Measurements from ENCODE around the gene DNAI1.
"Not testable (repeated sequence)": the region's sequence is repeated elsewhere in the genome, so short reads cannot be mapped to it uniquely, and the experiment has no call there.

The DNAI1 gene

DNA sequence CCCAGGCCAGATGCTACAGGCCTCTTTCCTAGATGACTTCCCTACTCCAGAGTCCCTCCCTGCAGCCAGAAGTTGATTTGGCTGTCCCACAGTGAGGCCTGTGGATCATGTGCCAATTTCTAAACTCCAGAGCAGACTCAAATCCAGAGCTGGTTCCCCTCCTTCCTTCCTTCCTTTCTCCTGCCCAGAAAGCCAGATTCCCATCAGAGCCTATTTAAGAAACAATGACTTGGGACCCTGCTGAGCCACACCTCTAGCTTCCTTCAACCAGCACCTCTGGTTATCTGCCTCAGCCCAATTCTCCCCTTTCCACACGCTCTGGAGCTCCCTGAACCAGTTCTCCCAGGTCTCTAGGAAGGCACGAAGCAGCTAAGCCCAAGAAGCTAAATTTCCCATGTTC is 7.5 kb upstream of the DNAI1 start:
- no peak for DNase-seq (ENCODE audit: low read depth in 2 of 2)

DNA sequence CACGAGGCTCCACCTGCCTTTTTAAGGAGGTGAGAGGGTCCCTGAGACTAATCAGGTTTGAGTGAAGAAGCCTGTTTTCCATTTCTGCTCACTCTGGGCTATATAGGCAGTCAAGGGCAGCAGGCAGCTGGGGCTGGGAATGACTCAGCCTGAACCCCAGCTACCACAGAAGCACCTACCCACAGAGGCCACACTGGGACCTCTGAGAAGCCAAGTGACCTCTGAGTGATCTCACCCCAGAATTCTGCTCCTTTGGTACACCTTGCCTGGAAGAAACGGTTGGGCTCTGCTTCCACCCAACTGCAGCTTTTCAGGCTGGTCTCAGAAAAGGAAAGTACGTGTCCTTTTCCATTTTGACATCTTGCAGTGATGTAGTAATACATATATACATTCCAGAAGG is 7.1 kb upstream of the DNAI1 start:
- peak in 1 of 2 donors; percentile 23 for DNase-seq (ENCODE audit: low read depth in 2 of 2)

DNA sequence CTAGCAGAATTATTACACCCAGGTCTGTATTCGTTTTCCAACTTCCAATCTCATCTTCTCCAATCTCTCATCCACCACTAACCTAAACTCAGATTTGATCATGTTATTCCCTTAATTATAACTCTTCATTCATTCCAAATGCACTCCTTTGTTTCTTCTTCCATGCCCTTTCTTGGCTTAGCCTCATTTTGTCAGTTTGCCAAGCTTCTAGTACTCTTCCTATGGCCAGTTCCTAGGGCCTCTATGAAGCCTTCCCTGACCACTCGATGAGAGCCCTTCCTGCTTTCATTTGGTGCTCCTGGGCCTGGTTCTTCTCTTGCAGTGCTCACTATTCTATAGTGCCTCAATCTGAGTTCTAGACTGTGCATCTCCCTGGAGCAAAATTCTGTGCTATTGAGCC is 6.0 kb upstream of the DNAI1 start:
- DNase-seq (ENCODE audit: low read depth in 2 of 2): no peak

DNA sequence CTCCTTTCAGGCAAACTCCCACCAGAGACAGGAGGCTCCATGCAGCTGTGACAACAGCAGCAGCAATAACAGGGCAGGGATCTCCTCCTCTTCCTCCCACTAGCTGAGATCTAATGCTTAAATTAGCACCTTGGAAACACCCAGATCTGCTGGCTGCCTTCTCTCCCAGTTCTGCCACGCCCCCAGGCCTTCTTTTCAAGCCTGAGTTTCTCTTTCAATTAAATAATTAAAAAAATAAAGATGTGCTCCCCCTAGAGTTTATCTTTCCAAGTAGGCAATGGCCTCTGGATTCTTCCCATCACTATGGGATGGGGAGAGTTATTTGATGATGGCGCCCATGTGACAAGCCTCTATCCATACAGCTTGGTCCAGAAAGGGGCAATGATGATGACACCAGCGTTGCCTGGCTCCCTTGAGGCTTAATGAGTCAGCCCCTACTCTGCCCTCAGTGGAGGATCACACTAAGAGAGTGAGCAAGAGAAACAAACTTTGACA is 4.0 kb upstream of the DNAI1 start:
- peak in 1 of 2 donors; percentile 27 for DNase-seq (ENCODE audit: low read depth in 2 of 2)

DNA sequence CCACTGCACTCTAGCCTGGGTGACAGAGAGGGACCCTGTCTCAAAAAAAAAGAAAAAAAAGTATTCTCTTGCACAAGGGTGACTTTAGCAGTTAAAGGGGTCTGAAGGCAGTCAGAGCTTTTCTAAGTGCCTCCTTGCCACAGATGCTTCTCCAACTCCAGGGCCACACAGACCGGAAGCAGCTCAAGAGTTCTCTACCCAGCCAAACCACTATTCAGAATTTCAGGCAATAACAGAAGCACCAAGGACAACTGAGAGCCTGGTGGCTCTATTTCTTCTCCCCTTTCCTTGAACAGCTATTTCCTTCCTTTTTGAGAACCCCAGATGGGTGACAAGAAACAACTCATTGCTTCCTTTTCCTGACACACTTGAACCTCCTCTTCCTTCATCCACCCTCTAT is 2.5 kb upstream of the DNAI1 start:
- no peak for DNase-seq (ENCODE audit: low read depth in 2 of 2)

DNA sequence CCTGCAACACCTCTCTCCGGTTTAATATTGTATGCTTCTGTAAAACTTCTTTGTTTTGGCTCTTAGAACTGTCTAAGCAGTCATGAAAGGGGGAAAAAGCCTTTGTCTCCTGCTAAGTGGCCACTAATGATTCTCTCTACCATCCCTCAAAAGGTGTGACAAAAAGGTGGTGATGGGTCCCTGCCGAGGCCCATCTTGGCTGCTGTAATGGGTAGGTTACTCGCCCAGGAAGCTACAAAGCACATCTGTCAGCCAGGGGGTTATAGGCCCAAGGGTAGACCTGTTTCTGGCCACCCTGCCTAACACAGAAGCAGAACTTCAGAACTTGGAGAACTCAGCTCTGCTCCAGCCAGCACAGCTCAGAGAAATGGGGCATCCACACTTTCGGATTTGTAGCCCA is 1.9 kb upstream of the DNAI1 start:
- no peak for DNase-seq (ENCODE audit: low read depth in 2 of 2)

DNA sequence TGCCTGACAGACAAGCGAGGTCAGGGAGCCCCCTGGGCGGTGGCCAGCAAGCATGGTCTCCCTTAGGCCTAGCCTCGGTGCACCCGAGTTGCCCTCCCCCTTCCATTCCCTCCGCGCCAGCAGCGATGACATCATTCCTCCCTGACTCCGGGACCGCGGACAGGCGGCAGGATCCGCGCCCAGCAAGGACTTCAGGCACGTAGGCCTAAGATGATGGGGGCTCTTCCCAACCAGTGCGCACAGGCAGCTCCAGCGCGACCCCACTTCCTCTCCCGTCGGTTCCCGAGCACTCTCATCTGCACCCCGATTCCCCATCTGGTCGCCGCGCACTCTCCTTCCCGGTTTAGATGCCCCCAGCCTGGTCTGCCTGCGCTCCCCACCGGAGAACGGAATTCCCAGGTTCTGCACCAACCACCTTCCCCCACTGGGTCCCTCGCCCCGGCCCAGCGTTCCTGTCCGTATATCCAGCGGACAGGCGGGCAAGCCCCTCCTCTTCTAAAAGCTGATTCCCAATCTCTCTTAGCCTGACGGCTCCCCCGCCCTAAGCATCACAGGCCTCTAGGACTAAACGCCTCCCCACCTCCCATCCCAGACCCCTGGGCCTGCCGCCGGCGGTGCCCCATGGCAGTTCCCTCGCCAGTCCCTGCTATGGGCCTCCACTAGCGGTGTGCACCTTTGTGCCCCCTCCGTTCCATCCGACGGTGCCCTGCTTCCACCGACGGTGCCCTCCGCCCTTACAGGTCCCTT is 1.2 kb upstream of the DNAI1 start:
- DNase-seq (ENCODE audit: low read depth in 2 of 2): no peak

DNA sequence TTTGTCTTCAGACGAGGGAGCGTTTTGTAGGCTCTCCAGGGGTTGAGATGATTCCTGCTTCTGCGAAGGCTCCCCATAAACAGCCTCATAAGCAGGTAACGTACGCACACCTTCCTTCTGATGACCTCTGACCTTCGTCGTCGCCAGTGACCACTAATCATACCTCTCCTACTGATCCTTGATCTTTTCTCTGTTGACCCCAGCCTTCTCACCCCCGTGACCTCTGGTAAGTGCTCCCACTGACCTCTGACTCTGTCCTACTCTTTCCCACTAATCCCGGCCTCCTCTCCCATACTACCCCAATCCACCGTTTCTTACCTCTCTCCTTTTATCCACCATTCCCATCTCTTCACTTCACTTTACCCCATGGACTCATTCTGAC is 345 bp downstream of the DNAI1 start:
- DNase-seq (ENCODE audit: low read depth in 2 of 2): no peak

DNA sequence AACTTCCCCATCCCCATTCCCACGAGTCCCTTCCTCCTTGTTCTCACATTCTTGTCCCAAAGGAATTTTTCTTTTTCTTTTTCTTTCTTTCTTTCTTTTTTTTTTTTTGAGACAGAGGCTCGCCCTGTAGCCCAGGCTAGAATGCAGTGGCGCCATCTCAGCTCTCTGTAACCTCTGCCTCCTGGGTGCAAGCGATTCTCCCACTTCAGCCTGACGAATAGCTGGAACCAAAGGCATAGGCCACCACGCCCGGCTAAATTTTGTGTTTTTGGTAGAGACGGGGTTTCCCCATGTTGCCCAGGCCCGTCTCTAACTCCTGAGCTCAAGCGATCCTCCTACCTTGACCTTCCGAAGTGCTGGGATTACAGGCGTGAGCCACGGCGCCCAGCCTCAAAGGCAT is 751 bp downstream of the DNAI1 start:
- DNase-seq (ENCODE audit: low read depth in 2 of 2): no peak

DNA sequence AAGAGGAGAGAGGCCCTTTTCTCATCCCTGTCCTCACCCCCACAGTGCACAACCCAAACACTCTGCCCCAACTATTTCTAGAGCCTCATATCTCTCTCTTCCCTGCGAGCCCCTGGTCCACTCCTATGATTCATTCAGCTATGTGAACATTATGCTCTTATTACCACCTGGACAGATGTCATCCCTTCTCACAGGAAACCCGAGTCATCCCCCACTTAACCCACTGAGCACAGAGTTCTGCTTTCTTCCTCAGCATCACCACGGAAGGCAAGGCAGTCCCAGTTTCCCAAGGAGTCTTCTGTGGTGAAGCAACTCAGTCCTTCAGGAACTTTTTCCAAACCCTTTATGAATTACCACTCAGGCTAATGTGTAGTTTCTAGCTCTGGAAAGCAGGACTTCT is 1.3 kb downstream of the DNAI1 start:
- no peak for DNase-seq (ENCODE audit: low read depth in 2 of 2)

DNA sequence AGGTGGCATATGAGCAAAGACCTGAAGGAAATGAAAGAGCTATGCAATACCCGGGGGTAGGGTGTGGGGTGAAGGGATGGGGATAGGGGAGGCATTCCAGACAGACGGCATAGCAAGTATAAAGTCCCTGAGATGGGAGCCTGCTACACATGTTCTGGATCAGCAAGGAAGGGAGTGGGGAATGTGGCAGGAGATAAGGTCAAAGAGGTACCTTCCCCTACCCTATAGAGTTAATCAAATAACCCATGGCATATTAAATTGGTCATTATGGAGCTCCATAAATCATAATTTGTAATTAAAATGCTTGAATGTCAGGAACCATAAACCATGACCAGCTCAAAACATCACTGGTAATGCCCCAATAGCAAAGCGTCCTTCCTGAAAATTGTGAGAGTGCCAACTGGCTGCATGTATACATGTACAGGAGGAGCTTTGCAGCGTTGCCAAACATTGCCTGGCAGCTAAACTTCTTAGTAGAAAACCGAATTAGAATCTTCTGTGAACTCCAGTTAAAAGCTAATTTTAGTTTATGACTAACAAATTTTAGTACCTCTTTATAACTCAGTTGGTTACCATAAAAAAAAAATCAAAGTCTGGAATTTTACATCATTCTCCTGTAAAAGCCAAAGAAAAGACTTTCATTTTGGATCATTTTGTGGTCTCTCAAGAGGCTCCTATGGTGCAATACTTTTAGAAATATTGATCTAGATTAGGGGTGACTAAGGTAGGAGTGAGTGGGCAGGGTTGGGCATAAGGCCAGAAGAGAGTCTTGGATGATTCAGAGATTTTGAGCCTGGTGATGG is 4.7 kb downstream of the DNAI1 start:
- DNase-seq (ENCODE audit: low read depth in 2 of 2): peak; percentile 17 to 72

DNA sequence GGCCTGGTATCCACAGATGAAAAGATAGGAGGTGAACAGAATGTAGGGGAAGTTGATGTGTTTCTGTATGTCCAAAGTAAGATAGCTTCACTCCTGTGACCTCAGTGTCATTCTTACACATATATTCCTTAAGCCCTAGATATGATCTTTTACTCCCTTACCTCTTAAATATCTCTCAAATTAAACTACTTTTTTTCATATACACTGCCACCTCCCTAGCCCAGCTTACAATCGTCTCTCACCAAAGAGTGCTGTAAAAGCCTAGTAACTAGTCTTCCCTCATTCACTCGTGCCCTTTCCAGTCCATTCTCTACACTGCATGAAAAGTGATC is 5.3 kb downstream of the DNAI1 start:
- DNase-seq (ENCODE audit: low read depth in 2 of 2): no peak

DNA sequence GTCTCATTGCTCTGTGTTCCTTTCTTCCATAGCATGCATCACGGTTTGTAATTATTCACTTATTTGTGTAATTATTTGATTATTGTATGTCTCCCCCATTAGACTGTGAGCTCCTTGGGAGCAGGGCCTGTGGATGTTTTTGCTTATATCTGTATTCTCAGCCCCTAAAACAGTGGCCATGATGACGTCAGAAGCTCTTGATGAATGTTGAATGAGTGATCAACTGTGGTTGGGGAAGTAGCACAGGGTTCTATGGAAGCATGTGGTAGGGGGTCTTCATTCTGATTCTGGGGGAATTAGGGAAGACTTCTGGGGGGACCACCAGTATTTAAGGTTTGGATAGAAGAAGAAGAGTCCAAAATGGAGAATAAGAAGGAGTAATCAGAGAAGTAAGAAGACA is 6.0 kb downstream of the DNAI1 start:
- no peak for DNase-seq (ENCODE audit: low read depth in 2 of 2)

DNA sequence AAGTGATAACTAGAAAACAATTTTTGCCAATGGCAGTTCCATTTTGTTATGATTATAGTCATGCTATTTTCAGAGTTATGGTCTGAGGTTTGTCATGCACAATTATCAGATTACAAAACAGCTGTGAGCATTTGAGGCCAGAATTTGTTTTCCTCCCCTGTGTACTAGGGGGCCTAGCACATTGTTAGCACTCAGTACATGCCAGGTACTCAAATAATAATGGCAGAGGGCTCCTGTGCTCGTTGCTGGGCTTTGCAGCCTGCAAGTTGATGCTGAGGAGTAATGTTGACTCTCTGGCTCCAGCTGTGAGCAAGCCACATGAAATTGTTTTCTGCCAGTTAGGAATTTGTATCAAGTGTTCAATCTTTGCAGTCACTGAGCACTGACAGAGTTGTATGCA is 6.9 kb downstream of the DNAI1 start:
- DNase-seq (ENCODE audit: low read depth in 2 of 2): no peak

DNA sequence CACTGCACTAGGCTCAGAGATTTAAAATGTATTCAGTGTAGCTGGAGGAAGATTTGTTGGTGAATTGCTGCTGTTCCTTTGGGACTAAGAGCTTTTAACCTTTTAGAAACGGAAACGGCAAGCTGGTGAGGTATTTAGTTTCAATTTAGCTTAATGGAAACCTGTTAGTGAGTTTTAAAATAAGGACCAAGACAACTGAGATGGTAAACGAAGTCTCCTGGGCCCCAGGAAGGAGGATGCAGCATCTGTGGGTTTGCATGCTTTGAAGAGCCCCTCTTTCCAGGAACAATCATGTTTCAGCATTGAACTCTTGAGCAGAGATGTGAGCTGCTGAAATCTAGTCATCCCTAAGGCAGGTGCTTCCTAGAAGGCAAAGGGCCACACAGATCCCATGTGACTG is 16.5 kb downstream of the DNAI1 start:
- no peak for DNase-seq (ENCODE audit: low read depth in 2 of 2)

DNA sequence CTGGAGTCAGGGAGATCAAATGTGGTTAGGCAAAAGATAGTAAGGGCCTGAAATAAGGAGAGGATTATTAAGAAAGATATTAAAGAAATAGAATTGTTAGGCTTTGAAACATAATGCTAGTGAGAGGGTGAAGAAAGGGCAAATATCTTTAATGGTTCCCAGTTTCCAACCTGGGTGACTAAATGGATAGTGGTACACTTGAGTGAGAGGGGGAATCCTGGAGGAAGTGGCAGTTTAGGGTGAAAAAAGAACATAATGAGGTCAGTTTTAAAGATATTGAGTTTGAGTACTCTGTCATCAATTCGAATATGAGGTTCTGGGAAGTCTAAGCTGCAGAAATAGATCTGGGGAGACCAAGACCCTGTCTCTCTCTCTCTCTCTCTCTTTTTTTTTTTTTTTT is 18.9 kb downstream of the DNAI1 start:
- DNase-seq (ENCODE audit: low read depth in 2 of 2): no peak

DNA sequence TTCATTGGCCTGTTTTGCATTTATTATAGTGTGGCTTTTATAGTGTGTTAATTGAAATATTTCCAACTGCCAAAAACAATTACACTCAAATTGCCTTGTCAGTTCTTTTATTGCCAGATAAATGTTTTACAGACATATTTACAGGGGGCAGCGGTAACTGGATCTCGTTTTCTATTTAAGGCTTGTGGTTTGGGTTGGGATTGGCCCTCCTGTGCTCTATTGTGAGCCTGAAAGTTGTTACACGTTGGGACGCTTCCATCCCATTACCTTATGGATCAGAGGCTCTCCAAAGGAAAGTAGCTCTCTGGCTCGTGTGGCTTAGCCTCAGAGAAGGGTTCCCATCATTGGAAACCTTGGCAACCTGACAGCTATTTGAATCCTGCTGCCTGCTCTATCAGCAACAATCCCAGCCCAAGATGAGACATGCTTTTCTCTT is 20.8 kb downstream of the DNAI1 start:
- DNase-seq (ENCODE audit: low read depth in 2 of 2): no peak

DNA sequence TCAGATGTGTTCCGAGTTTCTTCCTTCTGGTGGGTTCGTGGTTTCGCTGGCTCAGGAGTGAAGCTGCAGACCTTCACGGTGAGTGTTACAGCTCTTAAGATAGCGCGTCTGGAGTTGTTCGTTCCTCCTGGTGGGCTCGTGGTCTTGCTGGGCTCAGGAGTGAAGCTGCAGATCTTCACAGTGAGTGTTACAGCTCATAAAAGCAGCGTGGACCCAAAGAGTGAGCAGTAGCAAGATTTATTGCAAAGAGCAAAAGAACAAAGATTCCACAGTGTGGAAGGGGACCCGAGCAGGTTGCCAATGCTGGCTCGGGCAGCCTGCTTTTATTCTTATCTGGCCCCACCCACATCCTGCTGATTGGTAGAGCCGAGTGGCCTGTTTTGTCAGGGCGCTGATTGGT is 23.0 kb downstream of the DNAI1 start:
- DNase-seq (ENCODE audit: low read depth in 2 of 2): not testable (repeated sequence)

DNA sequence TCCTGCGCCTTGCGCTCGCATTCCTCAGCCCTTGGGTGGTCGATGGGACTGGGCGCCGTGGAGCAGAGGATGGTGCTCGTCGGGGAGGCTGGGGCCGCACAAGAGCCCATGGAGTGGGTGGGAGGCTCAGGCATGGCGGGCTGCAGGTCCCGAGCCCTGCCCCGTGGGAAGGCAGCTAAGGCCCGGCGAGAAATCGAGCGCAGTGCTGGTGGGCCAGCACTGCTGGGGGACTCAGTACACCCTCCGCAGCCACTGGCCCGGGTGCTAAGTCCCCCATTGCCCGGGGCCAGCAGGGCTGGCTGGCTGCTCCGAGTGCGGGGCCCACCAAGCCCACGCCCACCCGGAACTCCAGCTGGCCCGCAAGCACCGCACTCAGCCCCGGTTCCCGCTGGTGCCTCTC is 24.1 kb downstream of the DNAI1 start:
- not testable (repeated sequence) for DNase-seq (ENCODE audit: low read depth in 2 of 2)

DNA sequence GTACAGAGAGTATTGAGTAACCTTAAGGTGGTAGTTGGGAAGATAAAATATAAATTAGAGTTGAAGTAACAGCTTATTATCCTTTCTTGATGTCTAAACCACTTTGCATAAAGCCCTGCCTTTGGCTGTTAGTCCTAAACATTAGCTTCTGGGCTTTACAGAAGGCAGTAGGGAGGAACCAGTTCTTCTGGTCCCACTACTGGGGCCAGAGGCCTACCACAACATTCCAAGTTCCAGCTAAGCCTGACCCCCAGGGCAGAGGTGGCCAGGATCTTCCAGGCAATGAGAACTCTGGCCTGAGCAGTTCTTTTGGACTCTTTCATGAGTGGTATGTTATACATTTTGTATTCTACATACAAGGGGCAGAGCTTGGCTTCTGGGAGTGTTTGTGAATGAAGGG is 26.1 kb downstream of the DNAI1 start:
- no peak for DNase-seq (ENCODE audit: low read depth in 2 of 2)

DNA sequence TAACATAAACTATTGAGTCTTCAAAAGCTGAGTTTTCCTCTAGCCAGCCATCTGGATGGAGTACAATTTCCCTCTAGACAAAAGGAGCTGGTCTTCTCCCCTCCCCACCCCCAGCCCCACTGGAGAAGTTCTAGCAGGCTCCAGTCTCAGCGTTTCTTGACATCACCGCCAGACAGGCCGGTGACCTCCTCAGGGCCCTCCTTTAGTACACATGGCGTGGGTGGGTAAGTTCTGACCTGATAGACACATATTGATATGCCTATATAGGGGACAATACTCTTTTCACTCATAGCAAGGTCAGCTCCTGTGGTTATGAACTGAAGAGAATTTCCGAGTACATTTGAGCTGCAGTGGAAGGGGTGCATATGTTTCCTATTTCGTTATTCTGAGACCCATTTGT is 27.2 kb downstream of the DNAI1 start:
- no peak for DNase-seq (ENCODE audit: low read depth in 2 of 2)

DNA sequence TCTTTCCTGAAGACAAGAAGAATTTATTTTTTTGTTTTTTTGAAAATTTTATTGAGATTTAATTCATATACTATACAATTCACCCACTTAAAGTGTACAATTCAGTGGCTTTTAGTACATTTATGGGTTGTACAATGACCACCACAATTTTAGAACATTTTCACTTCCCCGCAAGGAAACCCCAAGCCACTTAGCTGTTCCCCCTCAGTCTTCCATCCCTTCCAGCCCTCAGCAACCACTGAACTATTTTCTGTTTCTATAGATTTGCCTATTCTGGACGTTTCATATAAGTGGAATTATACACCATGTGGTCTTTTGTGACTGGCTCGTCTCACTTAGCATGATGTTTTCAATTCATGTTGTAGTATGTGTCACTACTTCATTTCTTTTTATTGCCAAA is 28.0 kb downstream of the DNAI1 start:
- no peak for DNase-seq (ENCODE audit: low read depth in 2 of 2)

DNA sequence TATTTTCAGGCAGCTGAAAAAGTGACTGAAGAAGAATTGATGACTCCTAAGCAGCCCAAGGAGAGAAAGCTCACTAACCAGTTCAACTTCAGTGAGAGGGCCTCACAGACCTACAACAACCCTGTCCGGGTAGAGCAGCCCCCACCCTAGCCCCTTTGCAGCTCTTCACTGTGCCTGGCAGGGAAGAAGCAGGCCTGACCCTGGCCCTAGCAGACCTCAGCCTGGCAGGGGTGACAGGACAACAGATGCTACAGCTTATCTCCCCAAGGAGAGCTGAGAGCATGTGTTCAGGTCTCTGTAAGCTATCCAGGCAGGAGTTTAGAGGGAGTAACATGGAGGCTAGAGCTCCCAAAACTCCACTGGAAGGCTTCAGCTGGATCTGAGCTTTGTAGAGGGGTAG is 31.8 kb downstream of the DNAI1 start:
- no peak for DNase-seq (ENCODE audit: low read depth in 2 of 2)

Measured in stimulated activated CD8-positive, alpha-beta memory T cell treated with anti-CD3 and anti-CD28 coated beads, Interleukin-2, amount 100 ng/mL, for 48 hours (primary cell).